Hematopoietic multipotent progenitor cell treated with erythropoietin and hydrocortisone succinate and interleukin-3 and kit ligand, for 17 days (in vitro differentiated cells): ENCODE results near the gene ZNF764.
"Not testable (repeated sequence)": the region's sequence is repeated elsewhere in the genome, so short reads cannot be mapped to it uniquely, and the experiment has no call there.

Source experiments
- DNase-seq: peaks from one replicate; pipeline ENCODE4 v3.0.0-alpha.2; 2015; ENCODE audit warnings: low spot score

Gene ZNF764

GRCh38 chr16:30526823-30527634 is 31.1 kb downstream of the ZNF764 start:
- DNase-seq: peak; percentile 99

- DNase-seq: no peak
Observed at GRCh38 chr16:30526137-30526822, 31.9 kb downstream of the ZNF764 start, which contains the start of gene ZNF768. TSS of gene ZNF768 (minus strand) at chr16:30526566. CDS start at chr16:30526413, 153 bp downstream.

- DNase-seq: no peak
Observed at GRCh38 chr16:30525844-30526136, 32.4 kb downstream of the ZNF764 start.

- DNase-seq: no peak
Observed at GRCh38 chr16:30524575-30525568, 33.3 kb downstream of the ZNF764 start.

GRCh38 chr16:30523768-30524574 is 34.2 kb downstream of the ZNF764 start:
- DNase-seq: no peak

GRCh38 chr16:30522702-30523463 is 35.3 kb downstream of the ZNF764 start:
- DNase-seq: not testable (repeated sequence)

GRCh38 chr16:30521873-30522641 is 36.1 kb downstream of the ZNF764 start:
- no peak for DNase-seq

- no peak for DNase-seq
Observed at GRCh38 chr16:30521476-30521872, 36.7 kb downstream of the ZNF764 start.

- DNase-seq: no peak
Observed at GRCh38 chr16:30519120-30520049, 38.8 kb downstream of the ZNF764 start.

- no peak for DNase-seq
Observed at GRCh38 chr16:30518552-30518951, 39.6 kb downstream of the ZNF764 start.

- no peak for DNase-seq
Observed at GRCh38 chr16:30515275-30515674, 42.9 kb downstream of the ZNF764 start.

GRCh38 chr16:30511509-30511908 is 46.7 kb downstream of the ZNF764 start:
- no peak for DNase-seq

GRCh38 chr16:30510376-30510938 is 47.7 kb downstream of the ZNF764 start:
- no peak for DNase-seq

- DNase-seq: no peak
Observed at GRCh38 chr16:30509081-30509765, 49.0 kb downstream of the ZNF764 start.
